CD14-positive monocyte (primary cell): ENCODE data around the gene TEKTIP1. TPM values are rescaled to one million over a fixed set of nuclear protein-coding genes. Genes with fewer than 3 reads are reported as not detected.

ENCODE experiments used
- DNase-seq, 3 donors: peaks; one replicate each; pipeline ENCODE4 v3.0.0-alpha.2; 2011 to 2022
- H2AFZ ChIP-seq: 2 replicates; pipeline ENCODE4 v1.6.0; 2012; ENCODE audit warnings: mild to moderate bottlenecking, low read depth, low read length, inconsistent platforms; ENCODE audit not compliant: insufficient read depth, poor library complexity, severe bottlenecking
- H3K27ac ChIP-seq, 2 donors: 1 replicate in 1 of 2; 2 replicates in 1 of 2; pipeline ENCODE4 v1.5.1; 2012 to 2013; ENCODE audit warnings: low read length in 2 of 2, control low read depth in 1 of 2, inconsistent platforms in 1 of 2, low read depth in 1 of 2, mild to moderate bottlenecking in 1 of 2
- H3K27me3 ChIP-seq, 2 donors: one replicate each; pipeline versions ENCODE4 v1.6.0 to v1.6.1; 2011 to 2013; ENCODE audit warnings: low read length in 2 of 2; ENCODE audit not compliant: control insufficient read depth in 2 of 2, insufficient read depth in 2 of 2
- H3K36me3 ChIP-seq, 2 donors: replicated peaks in 1 of 2; 1 replicate in 1 of 2; 2 replicates in 1 of 2; pipeline versions ENCODE4 v1.5.1 to v1.6.1; 2012 to 2013; ENCODE audit warnings: low read length in 2 of 2, control low read depth in 1 of 2, inconsistent platforms in 1 of 2, mild to moderate bottlenecking in 1 of 2; ENCODE audit not compliant: insufficient read depth in 2 of 2, control insufficient read depth in 1 of 2
- H3K4me1 ChIP-seq, 2 donors: 1 replicate in 1 of 2; 2 replicates in 1 of 2; pipeline versions ENCODE4 v1.5.1 to v1.6.1; 2012 to 2013; ENCODE audit warnings: low read length in 2 of 2, control low read depth in 1 of 2, inconsistent platforms in 1 of 2, mild to moderate bottlenecking in 1 of 2, moderate library complexity in 1 of 2; ENCODE audit not compliant: insufficient read depth in 2 of 2, control insufficient read depth in 1 of 2
- H3K4me2 ChIP-seq: replicated peaks from 2 replicates; pipeline ENCODE3; 2012; ENCODE audit warnings: low read length, moderate library complexity, mild to moderate bottlenecking; ENCODE audit not compliant: poor library complexity, severe bottlenecking; ENCODE audit errors: extremely low read depth
- H3K4me3 ChIP-seq, 3 experiments: fragments of 200-600 bp in 1 of 3; sonication (generic) in 1 of 3; replicated peaks in 1 of 3; 1 replicate in 2 of 3; 2 replicates in 1 of 3; pipeline ENCODE4 v1.5.1; 2011 to 2013; ENCODE audit warnings: low read length in 3 of 3, mild to moderate bottlenecking in 3 of 3, control low read depth in 2 of 3, low read depth in 2 of 3, inconsistent platforms in 1 of 3, moderate library complexity in 1 of 3
- H3K79me2 ChIP-seq: 2 replicates; pipeline ENCODE4 v1.6.0; 2012; ENCODE audit warnings: mild to moderate bottlenecking, control low read depth, inconsistent platforms, low read length, moderate library complexity; ENCODE audit not compliant: insufficient read depth
- H3K9ac ChIP-seq: 2 replicates; pipeline ENCODE4 v1.6.0; 2017; ENCODE audit warnings: low read length, mild to moderate bottlenecking; ENCODE audit not compliant: insufficient read depth, poor library complexity, severe bottlenecking
- H3K9me3 ChIP-seq, 2 donors: replicated peaks in 1 of 2; 1 replicate in 1 of 2; 2 replicates in 1 of 2; pipeline versions ENCODE4 v1.5.1 to v1.6.1; 2012 to 2013; ENCODE audit warnings: low read length in 2 of 2, control low read depth in 1 of 2; ENCODE audit not compliant: control insufficient read depth in 1 of 2, insufficient read depth in 1 of 2
- H4K20me1 ChIP-seq: 2 replicates; pipeline ENCODE4 v1.6.0; 2012; ENCODE audit warnings: mild to moderate bottlenecking, low read length, control low read depth, moderate library complexity; ENCODE audit not compliant: insufficient read depth
- H3K27ac Mint-ChIP-seq, 7 donors: one replicate each; pipeline ENCODE4 v1.8.0; 2020; ENCODE audit warnings: mild to moderate bottlenecking in 7 of 7, mixed read lengths in 7 of 7, moderate library complexity in 6 of 7, inconsistent platforms in 2 of 7
- H3K27me3 Mint-ChIP-seq, 3 donors: one replicate each; pipeline ENCODE4 v1.8.0; 2021 to 2022; ENCODE audit warnings: low read depth in 3 of 3, mild to moderate bottlenecking in 3 of 3, mixed read lengths in 3 of 3, moderate library complexity in 3 of 3, inconsistent platforms in 1 of 3
- H3K36me3 Mint-ChIP-seq, 2 donors: one replicate each; pipeline ENCODE4 v1.8.0; 2020; ENCODE audit warnings: mixed read lengths in 2 of 2, inconsistent platforms in 1 of 2, mild to moderate bottlenecking in 1 of 2
- H3K4me1 Mint-ChIP-seq: one replicate; pipeline ENCODE4 v1.8.0; 2020; ENCODE audit warnings: mild to moderate bottlenecking, mixed read lengths
- H3K4me3 Mint-ChIP-seq, 2 donors: one replicate each; pipeline ENCODE4 v1.8.0; 2020; ENCODE audit warnings: mild to moderate bottlenecking in 2 of 2, mixed read lengths in 2 of 2, moderate library complexity in 1 of 2
- H3K9me3 Mint-ChIP-seq, 7 donors: one replicate each; pipeline ENCODE4 v1.8.0; 2020 to 2022; ENCODE audit warnings: mixed read lengths in 7 of 7, mild to moderate bottlenecking in 6 of 7, moderate library complexity in 6 of 7, inconsistent platforms in 2 of 7
- CTCF ChIP-seq: fragments of 200-600 bp; IDR thresholded peaks from one replicate; pipeline ENCODE4 v1.8.0; 2022; ENCODE audit warnings: antibody characterized with exemption, mild to moderate bottlenecking
- WGBS: methylation state at CpG from one replicate; pipeline ENCODE4 v1.1.5; 2013; ENCODE audit warnings: missing lambda C conversion rate; ENCODE audit not compliant: insufficient coverage; 5-methylcytosine and 5-hydroxymethylcytosine counted together
- intact Hi-C, 2 donors: fragments of 100-400 bp; cut with micrococcal nuclease; formaldehyde crosslinking; loops; one replicate each; pipeline versions ENCODE4 v1.15.0 to v1.15.1; 2023
- polyA plus RNA-seq, 3 donors: library from polyadenylated mRNA; depleted of rRNA in 1 of 3; unstranded in 2 of 3; stranded (reverse) in 1 of 3; fragments of 300-500 nt in 2 of 3; fragments of >200 nt in 1 of 3; fragmentation: Illumina TruSeq in 2 of 3; gene quantifications; 1 replicate in 2 of 3; 2 replicates in 1 of 3; pipeline ENCODE4 v1.2.3, GENCODE V29; 2012 to 2021

Gene TEKTIP1
- polyA plus RNA-seq, 3 donors: 1.8 TPM; not detected in 2

DNA sequence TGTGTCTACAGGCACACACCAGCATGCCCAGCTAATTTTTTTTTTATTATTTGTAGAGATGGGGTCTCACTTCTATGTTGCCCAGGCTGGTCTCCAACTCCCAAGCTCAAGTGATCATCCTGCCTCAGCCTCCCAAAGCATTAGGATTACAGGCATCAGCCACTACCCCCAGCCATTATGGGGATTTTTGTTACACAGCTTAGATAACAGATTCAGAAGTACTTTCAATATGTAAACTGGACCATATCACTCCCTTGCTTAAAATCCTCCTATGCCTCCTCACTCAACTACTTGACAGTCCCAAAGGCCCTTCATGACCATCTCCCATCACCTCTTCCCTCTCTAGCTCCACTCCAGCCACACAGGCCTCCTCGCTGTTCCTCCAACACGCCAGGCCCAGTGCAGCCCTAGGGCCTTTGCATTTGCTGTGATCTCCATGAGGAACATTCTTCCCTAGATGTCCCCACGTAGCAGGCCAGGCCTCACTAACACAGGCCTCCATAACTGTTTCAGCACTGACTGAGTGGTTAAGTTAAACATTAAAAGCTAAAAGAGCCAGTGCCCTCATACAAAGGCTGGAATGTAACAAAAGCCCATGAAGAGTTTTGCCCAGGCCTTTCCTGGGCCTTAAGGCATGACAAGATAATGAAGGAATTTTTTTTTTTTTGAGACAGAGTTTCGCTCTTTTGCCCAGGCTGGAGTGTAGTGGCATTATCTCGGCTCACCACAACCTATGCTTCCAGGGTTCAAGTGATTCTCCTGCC lies 41.0 kb upstream of the TEKTIP1 start:
- intact Hi-C loops: no loop called here
- WGBS: 94% methylated on average over 2 of the region's 5 CpGs
- Histone ChIP-seq H3K36me3 (peaks cover 26 to 43% of the 10 kb centered on the region in 2 donors), H2AFZ (no peak overlapping the region), H3K27me3 (no peaks in the 10 kb centered on the region), H4K20me1 (no peaks in the 10 kb centered on the region), H3K79me2 (peaks cover 25% of the 10 kb centered on the region), H3K27ac (no peak overlapping the region), H3K4me2 (no peak overlapping the region), H3K4me3 (no peak overlapping the region), H3K9ac (no peak overlapping the region), H3K4me1 (peaks cover 11 to 17% of the 10 kb centered on the region in 2 donors), H3K9me3 (no peaks in the 10 kb centered on the region)
- peaks cover 0 to 2% (median 0%) of the 10 kb centered on the region in 7 donors for H3K9me3 Mint-ChIP-seq
- no peak overlapping the region for H3K4me3 Mint-ChIP-seq
- H3K27me3 Mint-ChIP-seq: peaks cover 0 to 3% (median 0%) of the 10 kb centered on the region in 3 donors
- peaks cover 12% of the 10 kb centered on the region for H3K4me1 Mint-ChIP-seq
- no peak for TF ChIP-seq CTCF
- no peak overlapping the region for H3K27ac Mint-ChIP-seq
- DNase-seq: no peak
- H3K36me3 Mint-ChIP-seq: peaks cover 30 to 43% of the 10 kb centered on the region in 2 donors

DNA sequence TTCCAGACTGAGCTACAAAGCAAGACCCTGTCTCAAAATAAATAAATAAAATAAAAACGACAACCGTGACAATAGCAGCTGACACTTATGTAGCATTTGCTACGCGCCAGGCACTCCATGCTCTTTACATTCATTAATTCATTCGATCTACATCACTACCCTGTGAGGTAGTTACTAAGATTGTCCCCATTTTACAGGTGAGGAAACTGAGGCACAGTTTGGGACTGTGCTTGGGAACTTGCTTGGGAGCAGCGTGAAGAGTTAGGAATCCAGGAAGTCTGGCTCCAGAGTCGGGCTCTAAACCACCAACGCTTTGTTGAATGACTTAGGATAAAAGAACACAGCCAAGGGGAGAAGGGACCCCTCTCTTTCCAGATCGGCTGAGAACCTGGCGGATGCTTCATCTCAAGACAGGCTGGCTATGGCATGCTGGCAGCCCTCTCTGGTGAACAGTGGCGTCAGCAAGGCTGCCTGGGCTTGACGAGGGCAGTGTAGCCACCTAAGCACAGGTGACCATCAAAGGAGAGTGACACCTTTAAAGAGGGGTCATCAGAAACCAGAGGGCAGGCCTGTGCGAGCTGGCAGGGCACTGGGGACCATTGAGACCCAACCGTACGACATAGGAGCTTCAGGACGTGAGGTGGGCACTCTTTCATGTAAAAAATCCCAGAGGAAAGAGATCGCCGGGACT lies 39.1 kb upstream of the TEKTIP1 start:
- peaks cover 25% of the 10 kb centered on the region for H3K79me2 ChIP-seq
- no peaks in the 10 kb centered on the region for H3K27me3 ChIP-seq
- H2AFZ ChIP-seq: peak overlapping the region; percentile 87
- no peak for DNase-seq
- peak overlapping the region; percentile 98 for H3K4me2 ChIP-seq
- peaks cover 15 to 26% of the 10 kb centered on the region in 2 donors for H3K36me3 ChIP-seq
- no peaks in the 10 kb centered on the region for H4K20me1 ChIP-seq
- peaks cover 14 to 19% of the 10 kb centered on the region in 2 donors for H3K4me1 ChIP-seq
- peak overlapping the region; percentile 74 to 92 (median 92) for H3K4me3 ChIP-seq
- TF ChIP-seq CTCF: no peak
- H3K9ac ChIP-seq: peak overlapping the region; percentile 96
- Mint-ChIP-seq H3K4me1 (peaks cover 16% of the 10 kb centered on the region), H3K27ac (peak overlapping the region; percentile 94 to 98 (median 97)), H3K4me3 (peak overlapping the region; percentile 88 to 92), H3K27me3 (peaks cover 0 to 3% (median 0%) of the 10 kb centered on the region in 3 donors), H3K36me3 (peaks cover 19 to 26% of the 10 kb centered on the region in 2 donors), H3K9me3 (peaks cover 0 to 2% (median 0%) of the 10 kb centered on the region in 7 donors)
- H3K27ac ChIP-seq: peak overlapping the region; percentile 78 to 100
- 23% methylated on average over 15 of the region's 18 CpGs for WGBS
- intact Hi-C loops: loop anchor here (1.0 to 10.0 kb wide), 2 partner anchors 7 to 65 kb away; no protein-coding TSS in a partner anchor
- no peaks in the 10 kb centered on the region for H3K9me3 ChIP-seq
